HepG2 (cell line): ENCODE results near the gene GOLPH3.

Source experiments
- CTCF ChIP-seq: sonication (generic); formaldehyde crosslinking; IDR thresholded peaks from 2 replicates; pipeline ENCODE4 v1.5.0; 2020; ENCODE audit warnings: mild to moderate bottlenecking, missing genetic modification reagents, moderate library complexity
- E2F5 ChIP-seq: sonication (generic); formaldehyde crosslinking; conservative IDR thresholded peaks from 2 replicates; pipeline ENCODE4 v1.4.0; 2020; ENCODE audit warnings: missing genetic modification reagents
- ETV6 ChIP-seq: sonication (generic); formaldehyde crosslinking; conservative IDR thresholded peaks from 2 replicates; pipeline ENCODE4 v1.4.0; 2020; ENCODE audit warnings: missing genetic modification reagents
- FOXJ3 ChIP-seq: sonication (generic); formaldehyde crosslinking; IDR thresholded peaks from 2 replicates; pipeline ENCODE4 v1.4.0; 2020; ENCODE audit warnings: missing genetic modification reagents, mild to moderate bottlenecking, borderline replicate concordance
- PHF8 ChIP-seq: sonication (generic); formaldehyde crosslinking; IDR thresholded peaks from 2 replicates; pipeline ENCODE4 v1.5.0; 2020; ENCODE audit warnings: missing genetic modification reagents
- SP1 ChIP-seq, 2 experiments: fragments of 450-650 bp in 1 of 2; sonication (generic) in 1 of 2; formaldehyde crosslinking in 1 of 2; IDR thresholded peaks; 2 replicates each; pipeline versions ENCODE4 v1.4.0 to v1.6.1; 2016 to 2020; ENCODE audit warnings: missing genetic modification reagents in 1 of 2
- YY1 ChIP-seq: IDR thresholded peaks from 2 replicates; pipeline ENCODE4 v1.6.1; 2011; ENCODE audit warnings: low read length, low read depth, moderate library complexity, mild to moderate bottlenecking; ENCODE audit not compliant: insufficient read depth, insufficient replicate concordance
- ZNF274 ChIP-seq: sonication (generic); formaldehyde crosslinking; IDR thresholded peaks from 2 replicates; pipeline ENCODE4 v1.5.1; 2020; ENCODE audit warnings: mild to moderate bottlenecking, missing genetic modification reagents
- ZNF275 ChIP-seq: sonication (generic); formaldehyde crosslinking; IDR thresholded peaks from 2 replicates; pipeline ENCODE4 v1.8.0; 2022; ENCODE audit warnings: missing genetic modification reagents, mild to moderate bottlenecking, inconsistent platforms, borderline replicate concordance
- ZNF552 ChIP-seq: sonication (generic); formaldehyde crosslinking; IDR thresholded peaks from 2 replicates; pipeline ENCODE4 v1.9.0; 2022; ENCODE audit warnings: missing genetic modification reagents, mild to moderate bottlenecking, borderline replicate concordance

- TF ChIP-seq ZNF274 (CRISPR knock-in tag) (no peak), ETV6 (CRISPR knock-in tag) (no peak), PHF8 (CRISPR knock-in tag) (no peak), CTCF (CRISPR knock-in tag) (no peak), SP1 (IDR thresholded peaks at IDR 0.05) (no peak), SP1 (CRISPR knock-in tag; IDR thresholded peaks at IDR 0.05) (no peak), FOXJ3 (CRISPR knock-in tag) (no peak), ZNF275 (CRISPR knock-in tag) (no peak), ZNF552 (CRISPR knock-in tag) (no peak), YY1 (no peak), E2F5 (CRISPR knock-in tag) (no peak)
Measured at GRCh38 chr5:32100691-32101302, 73.3 kb downstream of the GOLPH3 start.
